ENCODE results near the gene AP2S1. TPM values are rescaled to one million over a fixed set of nuclear protein-coding genes. Genes with fewer than 3 reads are reported as not detected.

The AP2S1 gene
- total RNA-seq, 1 donor from 2014 or later, result 107 TPM

GRCh38 chr19:46834121-46834520 is 16.5 kb downstream of the AP2S1 start:
- TF ChIP-seq, protein P1, sequence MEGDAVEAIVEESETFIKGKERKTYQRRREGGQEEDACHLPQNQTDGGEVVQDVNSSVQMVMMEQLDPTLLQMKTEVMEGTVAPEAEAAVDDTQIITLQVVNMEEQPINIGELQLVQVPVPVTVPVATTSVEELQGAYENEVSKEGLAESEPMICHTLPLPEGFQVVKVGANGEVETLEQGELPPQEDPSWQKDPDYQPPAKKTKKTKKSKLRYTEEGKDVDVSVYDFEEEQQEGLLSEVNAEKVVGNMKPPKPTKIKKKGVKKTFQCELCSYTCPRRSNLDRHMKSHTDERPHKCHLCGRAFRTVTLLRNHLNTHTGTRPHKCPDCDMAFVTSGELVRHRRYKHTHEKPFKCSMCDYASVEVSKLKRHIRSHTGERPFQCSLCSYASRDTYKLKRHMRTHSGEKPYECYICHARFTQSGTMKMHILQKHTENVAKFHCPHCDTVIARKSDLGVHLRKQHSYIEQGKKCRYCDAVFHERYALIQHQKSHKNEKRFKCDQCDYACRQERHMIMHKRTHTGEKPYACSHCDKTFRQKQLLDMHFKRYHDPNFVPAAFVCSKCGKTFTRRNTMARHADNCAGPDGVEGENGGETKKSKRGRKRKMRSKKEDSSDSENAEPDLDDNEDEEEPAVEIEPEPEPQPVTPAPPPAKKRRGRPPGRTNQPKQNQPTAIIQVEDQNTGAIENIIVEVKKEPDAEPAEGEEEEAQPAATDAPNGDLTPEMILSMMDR (IDR thresholded peaks at IDR 0.05; ENCODE audit: unreplicated experiment), result no peak
- Mint-ChIP-seq H3K36me3 (peaks cover 7% of the 10 kb centered on the region), H3K27me3 (ENCODE audit: low read depth) (no peaks in the 10 kb centered on the region), H3K9me3 (peaks cover 9% of the 10 kb centered on the region), H3K27ac (no peak overlapping the region), H3K4me3 (no peak overlapping the region), H3K4me1 (peaks cover 5% of the 10 kb centered on the region)
- no peak for DNase-seq (ENCODE audit: low spot score in 2 of 2, unreplicated experiment in 2 of 2)

- Mint-ChIP-seq H3K9me3 (peaks cover 9% of the 10 kb centered on the region), H3K36me3 (peaks cover 3% of the 10 kb centered on the region), H3K27me3 (ENCODE audit: low read depth) (no peaks in the 10 kb centered on the region), H3K4me3 (no peak overlapping the region), H3K4me1 (peaks cover 7% of the 10 kb centered on the region), H3K27ac (no peak overlapping the region)
- TF ChIP-seq, protein P1 (IDR thresholded peaks at IDR 0.05; ENCODE audit: unreplicated experiment), result no peak
- no peak for DNase-seq (ENCODE audit: low spot score in 2 of 2, unreplicated experiment in 2 of 2)
These were observed 19.8 kb downstream of the AP2S1 start for GRCh38 chr19:46830864-46831263.

DNA sequence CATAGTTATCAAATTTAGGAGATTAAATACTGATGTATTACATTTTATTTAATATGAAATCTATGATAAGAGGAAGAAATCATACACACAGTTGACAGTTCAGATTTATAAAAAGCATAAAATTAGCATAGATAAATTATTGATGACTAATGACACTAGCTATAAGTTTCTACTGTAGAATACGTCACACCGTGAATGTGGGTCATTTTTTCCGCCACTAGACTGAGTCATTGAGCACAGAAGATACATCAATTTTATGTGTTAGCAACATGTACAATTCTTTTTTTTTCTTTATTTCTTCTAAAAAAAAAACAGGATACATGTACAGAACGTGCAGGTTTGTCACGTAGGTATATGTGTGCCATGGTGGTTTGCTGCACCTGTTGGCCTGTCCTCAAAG is 22.2 kb downstream of the AP2S1 start:
- Mint-ChIP-seq H3K27me3 (ENCODE audit: low read depth) (no peaks in the 10 kb centered on the region), H3K27ac (no peak overlapping the region), H3K4me3 (no peak overlapping the region), H3K9me3 (peaks cover 6% of the 10 kb centered on the region), H3K36me3 (peaks cover 1% of the 10 kb centered on the region), H3K4me1 (peaks cover 7% of the 10 kb centered on the region)
- DNase-seq (ENCODE audit: low spot score in 2 of 2, unreplicated experiment in 2 of 2), result no peak
- TF ChIP-seq, protein P1 (IDR thresholded peaks at IDR 0.05; ENCODE audit: unreplicated experiment), result no peak

- peaks cover under 1% of the 10 kb centered on the region for H3K9me3 Mint-ChIP-seq
These were observed 25.0 kb downstream of the AP2S1 start for GRCh38 chr19:46825731-46826055.

DNA sequence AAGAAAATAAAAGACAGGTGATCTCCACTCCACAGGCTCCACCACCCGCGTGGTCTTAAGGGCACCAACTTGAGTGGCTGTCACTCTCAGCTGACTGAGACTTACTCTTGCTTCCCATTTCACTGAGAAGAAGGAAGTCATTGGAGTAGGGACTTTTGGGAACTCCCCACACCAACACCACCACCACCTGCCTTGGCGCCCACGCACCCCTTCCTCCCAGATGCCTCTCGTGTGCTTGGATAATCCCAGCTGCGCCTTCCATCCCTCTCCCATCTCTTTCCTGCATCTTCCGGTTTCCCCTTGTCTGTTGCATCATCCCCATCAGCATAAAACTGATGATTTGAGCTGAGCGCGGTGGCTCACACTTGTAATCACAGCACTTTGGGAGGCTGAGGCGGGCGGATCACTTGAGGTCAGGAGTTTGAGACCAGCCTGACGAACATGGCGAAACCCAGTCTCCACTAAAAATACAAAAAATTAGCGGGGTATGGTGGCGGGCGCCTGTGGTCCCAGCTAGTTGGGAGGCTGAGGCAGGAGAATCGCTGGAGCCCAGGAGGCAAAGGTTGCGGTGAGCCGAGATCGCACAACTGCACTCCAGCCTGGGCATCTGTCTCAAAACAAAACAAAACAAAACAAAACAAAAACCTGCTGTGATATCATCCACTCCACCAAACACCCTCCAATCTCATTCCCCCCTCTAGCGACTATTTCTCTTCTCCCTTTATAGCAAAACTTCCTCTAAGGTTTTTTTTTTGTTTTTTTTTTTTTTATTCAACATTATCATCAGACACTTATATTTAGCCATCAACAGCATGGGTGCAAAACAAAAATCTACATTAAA is 25.5 kb downstream of the AP2S1 start:
- Mint-ChIP-seq H3K36me3 (no peaks in the 10 kb centered on the region), H3K4me1 (peaks cover 22% of the 10 kb centered on the region)

More at GRCh38 chr19:46825731-46826055, 25.0 kb downstream of the AP2S1 start:
- no peaks in the 10 kb centered on the region for H3K27me3 Mint-ChIP-seq (ENCODE audit: low read depth)
- no peaks in the 10 kb centered on the region for H3K36me3 Mint-ChIP-seq
- peaks cover 18% of the 10 kb centered on the region for H3K4me1 Mint-ChIP-seq
- H3K4me3 Mint-ChIP-seq, result no peak overlapping the region
- peak overlapping the region; percentile 53 for H3K27ac Mint-ChIP-seq
- TF ChIP-seq, protein P1 (IDR thresholded peaks at IDR 0.05; ENCODE audit: unreplicated experiment), result no peak
- no peak for DNase-seq (ENCODE audit: low spot score in 2 of 2, unreplicated experiment in 2 of 2)

More for the DNA sequence above, 25.5 kb downstream of the AP2S1 start:
- TF ChIP-seq, protein P1 (IDR thresholded peaks at IDR 0.05; ENCODE audit: unreplicated experiment), result no peak
- Mint-ChIP-seq H3K9me3 (no peaks in the 10 kb centered on the region), H3K27ac (no peak overlapping the region), H3K27me3 (ENCODE audit: low read depth) (no peaks in the 10 kb centered on the region), H3K4me3 (no peak overlapping the region)
- DNase-seq (ENCODE audit: low spot score in 2 of 2, unreplicated experiment in 2 of 2), result no peak

Measured in mesothelial cell of epicardium (in vitro differentiated cells).